K562 (cell line): Measurements from ENCODE around the gene FAM53B. TPM values are rescaled to one million over a fixed set of nuclear protein-coding genes. Genes with fewer than 3 reads are reported as not detected.

Source experiments
- ATAC-seq: fragments of 200-7000 bp; cut with Tn5 transposase; 3 replicates; pipeline ENCODE4 v1.9.1; 2020; ENCODE audit warnings: moderate library complexity
- BruUV-seq: library from RNA; stranded (reverse); fragments of 400-500 nt; replicated peaks from 2 replicates; lab custom pipeline; 2021; lab: Mats Ljungman, UMichigan
- CTCF ChIA-PET: fragments of 300-600 bp; formaldehyde crosslinking; extraction: SDS; loops from one replicate; lab custom pipeline; 2021; ENCODE audit warnings: low intra/inter-chr PET ratio; lab: Yijun Ruan, JAX
- POLR2A ChIA-PET: fragments of 300-600, 350-650 bp; sonication (Branson Sonifier 250); formaldehyde crosslinking; extraction: SDS; loops from one replicate; lab custom pipeline; 2021; ENCODE audit warnings: antibody characterized with exemption, inconsistent platforms; lab: Yijun Ruan, JAX
- DNase-seq, 4 experiments: peaks; one replicate each; pipeline versions ENCODE4 v3.0.0 to v3.0.0-alpha.2; 2011 to 2018; ENCODE audit warnings: low spot score in 3 of 4, mixed read lengths in 3 of 4; ENCODE audit errors: extremely low read depth in 1 of 4
- FAIRE-seq: peaks from 2 replicates; lab custom pipeline; 2011; peaks lifted over from hg19 to GRCh38; lab: Jason Lieb, UNC
- H2AFZ ChIP-seq: 2 replicates; pipeline ENCODE4 v1.6.0; 2011; ENCODE audit warnings: low read depth, low read length, control low read depth, inconsistent platforms
- H3K27ac ChIP-seq: fragments of 200-600 bp; 3 replicates; pipeline ENCODE4 v1.8.0; 2011; ENCODE audit warnings: low read depth, mild to moderate bottlenecking, control low read depth, inconsistent platforms, low read length, moderate library complexity, mixed read lengths; ENCODE audit errors: extremely low read depth
- H3K27me3 ChIP-seq, 2 experiments: fragments of 300-600 bp in 1 of 2; 2 replicates in 1 of 2; 3 replicates in 1 of 2; pipeline versions ENCODE4 v1.6.0 to v1.8.0; 2011; ENCODE audit warnings: inconsistent platforms in 2 of 2, low read length in 2 of 2, mild to moderate bottlenecking in 1 of 2, mixed read lengths in 1 of 2, moderate library complexity in 1 of 2; ENCODE audit not compliant: control insufficient read depth in 2 of 2, insufficient read depth in 2 of 2
- H3K36me3 ChIP-seq: fragments of 300-600 bp; 3 replicates; pipeline ENCODE4 v1.8.0; 2011; ENCODE audit warnings: mild to moderate bottlenecking, low read length, inconsistent platforms; ENCODE audit not compliant: control insufficient read depth, insufficient read depth
- H3K4me1 ChIP-seq, 2 experiments: fragments of 200-600 bp in 1 of 2; replicated peaks in 1 of 2; 2 replicates in 1 of 2; 3 replicates in 1 of 2; pipeline versions ENCODE4 v1.5.1 to v1.8.0; 2011; ENCODE audit warnings: inconsistent platforms in 2 of 2, low read length in 2 of 2, mild to moderate bottlenecking in 1 of 2, mixed read lengths in 1 of 2, moderate library complexity in 1 of 2; ENCODE audit not compliant: control insufficient read depth in 2 of 2, insufficient read depth in 2 of 2
- H3K4me2 ChIP-seq: 2 replicates; pipeline ENCODE4 v1.6.1; 2011; ENCODE audit warnings: low read length, control low read depth, inconsistent platforms, mixed read lengths; ENCODE audit not compliant: insufficient read depth
- H3K4me3 ChIP-seq: fragments of 200-600 bp; sonication (generic), shearing (Covaris generic); 2 replicates; pipeline ENCODE4 v1.5.1; 2016; ENCODE audit warnings: control low read depth, inconsistent platforms
- H3K79me2 ChIP-seq: fragments of 200-600 bp; 3 replicates; pipeline ENCODE4 v1.8.0; 2011; ENCODE audit warnings: low read length, inconsistent platforms; ENCODE audit not compliant: control insufficient read depth, insufficient read depth
- H3K9ac ChIP-seq, 2 experiments: 2 replicates each; pipeline versions ENCODE4 v1.6.0 to v1.6.1; 2011; ENCODE audit warnings: low read depth in 2 of 2, low read length in 2 of 2, control low read depth in 1 of 2, inconsistent platforms in 1 of 2, mild to moderate bottlenecking in 1 of 2, mixed read lengths in 1 of 2; ENCODE audit not compliant: insufficient read depth in 1 of 2
- H3K9me1 ChIP-seq: one replicate; pipeline ENCODE4 v1.6.0; 2011; ENCODE audit warnings: inconsistent platforms, mild to moderate bottlenecking, low read length, moderate library complexity; ENCODE audit not compliant: control insufficient read depth, insufficient read depth
- H3K9me3 ChIP-seq: replicated peaks from 2 replicates; pipeline ENCODE4 v1.5.1; 2011; ENCODE audit warnings: low read depth, low read length, inconsistent platforms; ENCODE audit not compliant: control insufficient read depth, insufficient read depth
- H4K20me1 ChIP-seq: replicated peaks from 2 replicates; pipeline ENCODE4 v1.6.1; 2011; ENCODE audit warnings: low read length, inconsistent platforms, mixed read lengths; ENCODE audit not compliant: control insufficient read depth, insufficient read depth
- CBX3 ChIP-seq, 2 experiments: IDR thresholded peaks; 1 replicate in 1 of 2; 2 replicates in 1 of 2; pipeline ENCODE4 v1.6.1; 2012; ENCODE audit warnings: inconsistent platforms in 2 of 2, low read length in 2 of 2, borderline replicate concordance in 1 of 2, control low read depth in 1 of 2
- CBX8 ChIP-seq: fragments of 200-600 bp; sonication (generic); IDR thresholded peaks from 2 replicates; pipeline ENCODE4 v1.6.1; 2012; ENCODE audit warnings: borderline replicate concordance, mixed run types, low read depth, mild to moderate bottlenecking, moderate library complexity, mixed read lengths, low read length, control low read depth, inconsistent platforms; ENCODE audit not compliant: poor library complexity, severe bottlenecking; ENCODE audit errors: extremely low read depth
- EGR1 ChIP-seq: fragments of 450-650 bp; conservative IDR thresholded peaks from 2 replicates; pipeline ENCODE4 v1.6.1; 2017; ENCODE audit warnings: mild to moderate bottlenecking
- ETV5 ChIP-seq: sonication (generic); formaldehyde crosslinking; IDR thresholded peaks from 2 replicates; pipeline ENCODE4 v1.4.0; 2020; ENCODE audit warnings: low read depth, mild to moderate bottlenecking, missing genetic modification reagents
- ETV6 ChIP-seq, 3 experiments: fragments of 150-350 bp in 1 of 3; sonication (generic) in 1 of 3; formaldehyde crosslinking in 1 of 3; IDR thresholded peaks; 2 replicates each; pipeline versions ENCODE4 v1.6.1 to v1.8.0; 2014 to 2022; ENCODE audit warnings: borderline replicate concordance in 2 of 3, low read depth in 2 of 3, antibody characterized with exemption in 1 of 3, low read length in 1 of 3, mild to moderate bottlenecking in 1 of 3, missing genetic modification reagents in 1 of 3
- KHSRP ChIP-seq: fragments of 450-650 bp; IDR thresholded peaks from 2 replicates; pipeline ENCODE4 v1.6.1; 2017
- LEF1 ChIP-seq: fragments of 450-650 bp; IDR thresholded peaks from 2 replicates; pipeline ENCODE4 v1.6.1; 2016; ENCODE audit warnings: mild to moderate bottlenecking
- MAZ ChIP-seq, 2 experiments: fragments of 450-650 bp in 1 of 2; sonication (generic) in 1 of 2; formaldehyde crosslinking; IDR thresholded peaks in 1 of 2; conservative IDR thresholded peaks in 1 of 2; 2 replicates each; pipeline versions ENCODE4 v1.4.0 to v1.5.0; 2020; ENCODE audit warnings: mild to moderate bottlenecking in 1 of 2, missing genetic modification reagents in 1 of 2
- PCBP2 ChIP-seq: fragments of 200-400 bp; formaldehyde crosslinking; IDR thresholded peaks from 2 replicates; pipeline ENCODE4 v1.6.1; 2018; ENCODE audit warnings: low read length, low read depth, mild to moderate bottlenecking, moderate library complexity; ENCODE audit not compliant: poor library complexity, severe bottlenecking
- RAD21 ChIP-seq, 2 experiments: fragments of 250-450 bp in 1 of 2; fragments of 450-650 bp in 1 of 2; sonication (Bioruptor Pico) in 1 of 2; formaldehyde crosslinking in 1 of 2; IDR thresholded peaks in 1 of 2; conservative IDR thresholded peaks in 1 of 2; 2 replicates each; pipeline versions ENCODE4 v1.4.0 to v1.8.0; 2020 to 2022; ENCODE audit warnings: mild to moderate bottlenecking in 2 of 2, moderate library complexity in 1 of 2
- RAD51 ChIP-seq: fragments of 450-650 bp; IDR thresholded peaks from 2 replicates; pipeline ENCODE4 v1.7.1; 2016; ENCODE audit warnings: low read depth, mild to moderate bottlenecking, borderline replicate concordance
- ZBED1 ChIP-seq: IDR thresholded peaks from 2 replicates; pipeline ENCODE4 v1.6.1; 2014
- ZBTB11 ChIP-seq, 3 experiments: fragments of 200-800 bp in 1 of 3; fragments of 250-450 bp in 1 of 3; fragments of 450-650 bp in 1 of 3; sonication (Bioruptor Pico) in 1 of 3; sonication (Bioruptor generic) in 1 of 3; formaldehyde crosslinking in 1 of 3; IDR thresholded peaks; 2 replicates each; pipeline versions ENCODE4 v1.6.1 to v1.8.0; 2016 to 2022; ENCODE audit warnings: mild to moderate bottlenecking in 2 of 3, missing genetic modification characterization in 2 of 3, missing compliant biosample characterization in 1 of 3, moderate library complexity in 1 of 3
- ZNF780A ChIP-seq: fragments of 250-450 bp; sonication (Bioruptor Pico); IDR thresholded peaks from 2 replicates; pipeline ENCODE4 v1.5.0; 2021; ENCODE audit warnings: mild to moderate bottlenecking
- WGBS: fragments of 100-300 bp; shearing (Covaris generic); methylation state at CpG from one replicate; pipeline ENCODE4 v1.1.6; 2016; ENCODE audit warnings: low coverage, mixed read lengths; ENCODE audit not compliant: insufficient coverage; ENCODE audit errors: missing lambda C conversion rate; 5-methylcytosine and 5-hydroxymethylcytosine counted together
- in situ Hi-C: fragments of 300-500 bp; cut with MboI; formaldehyde crosslinking; loops from 4 replicates; pipeline ENCODE4 v1.15.0; 2018; ENCODE audit warnings: inconsistent platforms, mixed read lengths
- intact Hi-C: fragments of 100-400 bp; cut with micrococcal nuclease; formaldehyde crosslinking; loops from 2 replicates; pipeline ENCODE4 v1.14.2; 2022
- polyA plus RNA-seq, 8 experiments: library from polyadenylated mRNA; depleted of rRNA in 4 of 8; stranded (reverse) in 5 of 8; unstranded in 3 of 8; fragments of >200 nt; fragmentation: Nextera tagmentation in 2 of 8; fragmentation: Illumina TruSeq in 1 of 8; extraction: Ambion mirVana in 2 of 8; extraction: Trizol in 1 of 8; gene quantifications; 2 replicates each; pipeline versions ENCODE4 v1.2.1 to v1.2.3, GENCODE V29; 2011 to 2014; ENCODE audit warnings: inconsistent platforms in 1 of 8, missing spikeins in 1 of 8
- total RNA-seq, 7 experiments: library from RNA; depleted of rRNA in 6 of 7; stranded (reverse); fragments of >200 nt in 6 of 7; fragmentation: Illumina TruSeq in 2 of 7; extraction: Trizol in 2 of 7; gene quantifications; 2 replicates each; pipeline versions ENCODE4 v1.2.1 to v1.2.3, GENCODE V29; 2011 to 2021; ENCODE audit warnings: low replicate concordance in 1 of 7
- TF ChIP-seq, protein P1 (sequence below): sonication (generic); formaldehyde crosslinking; IDR thresholded peaks from 2 replicates; pipeline ENCODE4 v1.8.0; 2022; ENCODE audit warnings: mild to moderate bottlenecking, missing genetic modification reagents, borderline replicate concordance

The FAM53B gene
- total and polyA plus RNA-seq, 9 of the 15 experiments (the other 6 are each of a cell fraction or from before 2014, with no cell fraction given), result 0.03 to 16.5 (median 5.0) TPM

GRCh38 chr10:124737221-124737620, 7.0 kb downstream of the FAM53B start:
- no peaks in the 10 kb centered on the region for H3K27me3 ChIP-seq
- intact Hi-C loops, result no loop called here
- no peaks in the 10 kb centered on the region for H3K9me1 ChIP-seq
- no TSS peak for BruUV-seq
- ATAC-seq (no peak), FAIRE-seq (peak; percentile 6), DNase-seq (no peak)
- peaks cover 8% of the 10 kb centered on the region; the same call in 1 of the 3 replicates for H3K36me3 ChIP-seq
- no peak overlapping the region for H3K27ac ChIP-seq
- H3K9me3 ChIP-seq, result no peaks in the 10 kb centered on the region
- WGBS, result 52% methylated on average over 4 of the region's 7 CpGs
- no peak overlapping the region for H2AFZ ChIP-seq
- peaks cover 58% of the 10 kb centered on the region for H3K79me2 ChIP-seq
- H3K4me2 ChIP-seq, result no peak overlapping the region
- no peak overlapping the region for H3K9ac ChIP-seq
- TF ChIP-seq ZBED1 (no peak), RAD51 (no peak), ZBTB11 (CRISPR knock-in tag; IDR thresholded peaks at IDR 0.05) (no peak), CBX8 (no peak), ZNF780A (no peak), EGR1 (no peak), KHSRP (no peak), PCBP2 (no peak), RAD21 (CRISPR knock-in tag; conservative IDR thresholded peaks at IDR 0.05 in 1 of 2, IDR thresholded peaks at IDR 0.05 in 1 of 2) (no peak), LEF1 (no peak), CBX3 (IDR thresholded peaks at IDR 0.05; ENCODE audit: borderline replicate concordance in 1 of 2, low read length in 2 of 2) (no peak), ETV6 (IDR thresholded peaks at IDR 0.05; ENCODE audit: borderline replicate concordance in 1 of 2, low read depth in 2 of 2, low read length in 1 of 2) (no peak), ETV6 (CRISPR knock-in tag; IDR thresholded peaks at IDR 0.05; ENCODE audit: borderline replicate concordance) (no peak), ETV5 (no peak), MAZ (CRISPR knock-in tag; conservative IDR thresholded peaks at IDR 0.05 in 1 of 2, IDR thresholded peaks at IDR 0.05 in 1 of 2) (no peak)
- TF ChIP-seq, protein P1, sequence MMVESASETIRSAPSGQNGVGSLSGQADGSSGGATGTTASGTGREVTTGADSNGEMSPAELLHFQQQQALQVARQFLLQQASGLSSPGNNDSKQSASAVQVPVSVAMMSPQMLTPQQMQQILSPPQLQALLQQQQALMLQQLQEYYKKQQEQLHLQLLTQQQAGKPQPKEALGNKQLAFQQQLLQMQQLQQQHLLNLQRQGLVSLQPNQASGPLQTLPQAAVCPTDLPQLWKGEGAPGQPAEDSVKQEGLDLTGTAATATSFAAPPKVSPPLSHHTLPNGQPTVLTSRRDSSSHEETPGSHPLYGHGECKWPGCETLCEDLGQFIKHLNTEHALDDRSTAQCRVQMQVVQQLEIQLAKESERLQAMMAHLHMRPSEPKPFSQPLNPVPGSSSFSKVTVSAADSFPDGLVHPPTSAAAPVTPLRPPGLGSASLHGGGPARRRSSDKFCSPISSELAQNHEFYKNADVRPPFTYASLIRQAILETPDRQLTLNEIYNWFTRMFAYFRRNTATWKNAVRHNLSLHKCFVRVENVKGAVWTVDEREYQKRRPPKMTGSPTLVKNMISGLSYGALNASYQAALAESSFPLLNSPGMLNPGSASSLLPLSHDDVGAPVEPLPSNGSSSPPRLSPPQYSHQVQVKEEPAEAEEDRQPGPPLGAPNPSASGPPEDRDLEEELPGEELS, result no peak
- H4K20me1 ChIP-seq, result peaks cover 19% of the 10 kb centered on the region; the same call in 1 of the 2 replicates
- ChIA-PET POLR2A (interaction anchor here (1.1 kb wide), 1 partner anchor 11 kb away, joined by 3 read pairs; no protein-coding TSS in a partner anchor), CTCF (no interaction called here)
- no peak overlapping the region for H3K4me3 ChIP-seq
- in situ Hi-C loops, result no loop called here
- peaks cover 25 to 28% of the 10 kb centered on the region in 2 experiments; a peak in 4 of 5 replicates for H3K4me1 ChIP-seq
